Lung microvascular endothelial cell (primary cell): ENCODE data around the gene TCF12. TPM values are rescaled to one million over a fixed set of nuclear protein-coding genes. Genes with fewer than 3 reads are reported as not detected.

Source experiments
- DNase-seq, 2 donors: peaks; one replicate each; pipeline versions ENCODE4 v3.0.0 to v3.0.0-alpha.2; 2010; ENCODE audit warnings: low read depth in 2 of 2
- total RNA-seq: library from RNA; depleted of rRNA; stranded (reverse); fragments of >200 nt; gene quantifications from 2 replicates; pipeline ENCODE4 v1.2.1, GENCODE V29; 2014

The TCF12 gene
- total RNA-seq, 1 donor from 2014 or later = 94.4 TPM

DNA sequence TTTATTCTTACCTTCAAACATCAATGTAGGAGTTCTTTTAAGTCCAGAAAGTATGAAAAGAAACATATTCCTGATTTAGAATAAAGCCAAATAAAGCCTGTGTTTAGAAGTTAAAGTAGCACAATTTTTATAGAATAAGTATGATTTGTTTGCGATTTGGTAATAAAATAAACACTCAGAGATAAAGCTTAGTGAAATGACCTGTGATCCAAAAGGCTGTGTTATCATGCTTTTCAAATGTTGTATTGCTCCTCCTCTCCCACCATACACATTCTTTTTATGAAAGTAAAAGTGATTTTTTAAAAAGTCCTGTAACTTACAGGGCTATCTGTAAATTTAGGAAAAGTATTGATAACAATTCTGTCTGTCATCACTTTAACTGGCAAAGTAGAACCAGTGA lies 319.2 kb downstream of the TCF12 start:
- DNase-seq = no peak

- DNase-seq = peak in 1 of 2 donors; percentile 54
Measured at GRCh38 chr15:57245130-57245529, 326.7 kb downstream of the TCF12 start.

- DNase-seq = no peak
Measured at GRCh38 chr15:57245714-57246113, 327.3 kb downstream of the TCF12 start.

- no peak for DNase-seq
Measured at GRCh38 chr15:57248074-57248473, 329.6 kb downstream of the TCF12 start.

GRCh38 chr15:57251308-57251707 lies 332.9 kb downstream of the TCF12 start:
- DNase-seq = no peak

- no peak for DNase-seq
Measured at GRCh38 chr15:57251941-57252340, 333.5 kb downstream of the TCF12 start.

- no peak for DNase-seq
Measured at GRCh38 chr15:57253082-57253481, 334.6 kb downstream of the TCF12 start.

- DNase-seq = no peak
Measured at GRCh38 chr15:57253500-57253899, 335.1 kb downstream of the TCF12 start.

GRCh38 chr15:57255751-57256341 lies 337.4 kb downstream of the TCF12 start:
- no peak for DNase-seq

- no peak for DNase-seq
Measured at GRCh38 chr15:57256939-57257338, 338.5 kb downstream of the TCF12 start.

- DNase-seq = no peak
Measured at GRCh38 chr15:57259568-57260040, 341.2 kb downstream of the TCF12 start.

- no peak for DNase-seq
Measured at GRCh38 chr15:57263520-57263919, 345.1 kb downstream of the TCF12 start.

DNA sequence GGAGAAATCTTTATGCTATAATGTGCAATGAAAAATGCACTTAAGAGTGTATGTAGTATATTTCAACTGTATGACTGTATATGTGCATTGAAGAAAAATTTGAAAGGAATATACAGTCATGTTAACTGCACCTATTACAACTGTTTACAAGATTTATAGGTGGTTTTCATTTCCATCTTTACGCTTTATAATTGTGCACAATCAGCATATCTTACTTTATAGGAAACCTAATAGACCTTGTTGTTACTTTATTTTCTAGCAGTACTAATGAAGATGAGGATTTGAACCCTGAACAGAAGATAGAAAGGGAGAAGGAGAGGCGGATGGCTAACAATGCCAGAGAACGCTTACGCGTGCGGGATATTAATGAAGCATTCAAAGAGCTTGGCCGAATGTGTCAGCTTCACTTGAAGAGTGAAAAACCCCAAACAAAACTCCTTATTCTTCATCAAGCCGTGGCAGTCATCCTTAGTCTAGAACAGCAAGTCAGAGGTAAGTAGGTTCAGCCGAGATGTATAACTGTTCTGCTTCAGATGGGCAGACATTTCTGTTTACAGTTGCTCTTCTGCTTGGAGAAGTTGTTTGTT lies 354.4 kb downstream of the TCF12 start:
- no peak for DNase-seq

GRCh38 chr15:57273402-57273801 lies 355.0 kb downstream of the TCF12 start:
- no peak for DNase-seq

GRCh38 chr15:57278439-57278838 lies 360.0 kb downstream of the TCF12 start:
- no peak for DNase-seq

- no peak for DNase-seq
Measured at GRCh38 chr15:57280464-57280863, 362.0 kb downstream of the TCF12 start.

DNA sequence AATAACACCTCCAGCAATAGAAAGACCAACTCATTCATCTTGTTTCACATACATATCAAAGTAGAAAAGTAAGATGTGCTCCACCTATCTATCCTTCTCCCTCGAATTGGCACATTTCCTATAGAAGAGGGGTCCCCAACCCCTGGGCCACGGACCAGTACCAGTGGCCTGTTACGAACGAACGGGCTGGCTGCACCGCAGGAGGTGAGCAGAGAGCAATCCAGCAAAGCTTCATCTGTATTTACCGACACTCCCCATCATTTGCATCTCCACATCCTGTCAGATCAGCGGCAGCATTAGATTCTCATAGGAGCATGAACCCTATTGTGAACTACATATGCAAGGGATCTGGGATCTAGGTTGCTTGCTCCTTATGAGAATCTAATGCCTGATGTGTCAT lies 362.9 kb downstream of the TCF12 start:
- DNase-seq = no peak

DNA sequence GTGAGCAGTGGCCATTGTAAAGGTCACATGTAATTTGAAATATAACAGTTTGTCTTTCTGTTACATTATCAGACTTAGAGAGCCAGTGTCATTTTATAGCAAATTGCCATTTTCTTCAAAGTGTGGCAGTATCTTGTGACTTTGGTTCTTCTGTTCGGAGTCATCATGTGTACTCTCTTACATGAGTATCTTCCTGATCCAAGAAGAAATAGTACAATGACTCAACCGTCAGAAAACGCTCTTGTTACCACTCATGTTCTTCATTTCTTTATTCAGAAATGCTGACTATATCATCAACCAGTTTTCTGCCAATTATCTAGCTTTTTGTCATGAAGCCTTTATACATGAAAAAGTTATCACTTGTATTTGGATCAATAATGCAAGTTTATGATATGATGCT lies 364.2 kb downstream of the TCF12 start:
- no peak for DNase-seq

- no peak for DNase-seq
Measured at GRCh38 chr15:57283774-57284503, 365.5 kb downstream of the TCF12 start.

DNA sequence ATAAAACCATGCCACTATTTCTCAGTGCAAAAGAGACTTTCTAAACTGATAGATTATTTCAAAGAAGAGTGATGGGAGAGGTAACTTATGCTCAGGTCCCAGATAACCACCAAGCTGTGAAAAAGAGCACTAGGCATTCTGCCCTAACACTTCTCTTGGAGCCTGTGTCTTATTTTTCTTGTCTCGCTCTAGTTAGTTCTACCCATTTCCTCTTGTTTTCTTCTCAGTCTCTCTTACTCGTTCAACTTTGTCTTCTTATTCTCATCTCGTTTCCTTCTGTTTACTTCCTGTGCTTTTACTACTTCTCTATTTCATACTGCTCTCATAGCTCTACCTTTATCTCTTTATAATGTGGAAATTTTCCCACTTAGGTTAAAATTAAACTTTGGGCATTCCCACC lies 366.1 kb downstream of the TCF12 start:
- DNase-seq = no peak

- DNase-seq = no peak
Measured at GRCh38 chr15:57285386-57285785, 366.9 kb downstream of the TCF12 start.

DNA sequence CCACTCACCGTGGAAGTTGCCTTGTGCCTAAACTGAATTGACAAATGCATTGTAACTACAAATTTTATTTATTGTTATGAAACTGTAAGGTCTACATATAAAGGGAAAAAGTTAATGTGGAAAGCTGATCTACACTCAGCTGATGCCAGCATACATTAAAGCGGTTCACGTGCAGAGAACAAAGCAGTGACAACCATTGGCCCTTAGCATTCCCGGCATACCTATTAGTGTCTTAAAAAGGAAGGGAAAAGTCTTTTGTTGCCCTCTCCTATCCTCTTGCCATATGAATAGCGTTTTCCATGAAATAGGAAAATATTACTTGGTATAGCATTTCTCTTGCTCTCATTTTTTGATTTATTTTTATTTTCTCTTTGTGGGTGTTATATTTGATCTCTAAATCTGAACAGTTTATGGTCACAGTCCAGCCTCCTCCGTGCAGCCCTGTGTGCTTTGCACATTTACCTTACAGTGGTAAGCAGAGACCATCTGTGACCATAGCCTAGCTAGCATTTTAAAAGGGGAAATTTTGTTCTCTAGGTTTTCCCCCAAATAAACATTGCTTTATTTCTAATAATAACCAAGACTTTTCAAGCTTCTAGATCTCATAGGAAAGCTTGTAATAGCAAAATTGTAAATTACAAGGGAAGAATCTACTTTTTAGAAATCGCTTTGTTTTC lies 368.1 kb downstream of the TCF12 start:
- DNase-seq = no peak
